Astrocyte of the spinal cord (primary cell): ENCODE data around the gene KCNK13.
"Not testable (repeated sequence)": the region's sequence is repeated elsewhere in the genome, so short reads cannot be mapped to it uniquely, and the experiment has no call there.

ENCODE experiments used
- DNase-seq: peaks from one replicate; pipeline ENCODE4 v3.0.0; 2011; ENCODE audit warnings: low read depth, low spot score
- H3K4me3 ChIP-seq: 2 replicates; pipeline ENCODE4 v1.5.1; 2011; ENCODE audit warnings: low read depth, mild to moderate bottlenecking, low read length, moderate library complexity
- CTCF ChIP-seq: IDR thresholded peaks from 2 replicates; pipeline ENCODE4 v1.5.1; 2012; ENCODE audit warnings: low read depth, mild to moderate bottlenecking, low read length, inconsistent platforms
- in situ Hi-C: cut with HindIII; loops from 2 replicates; pipeline ENCODE4 v1.10.0; 2017; ENCODE audit warnings: low sequenced_read_pairs

KCNK13 gene

DNA sequence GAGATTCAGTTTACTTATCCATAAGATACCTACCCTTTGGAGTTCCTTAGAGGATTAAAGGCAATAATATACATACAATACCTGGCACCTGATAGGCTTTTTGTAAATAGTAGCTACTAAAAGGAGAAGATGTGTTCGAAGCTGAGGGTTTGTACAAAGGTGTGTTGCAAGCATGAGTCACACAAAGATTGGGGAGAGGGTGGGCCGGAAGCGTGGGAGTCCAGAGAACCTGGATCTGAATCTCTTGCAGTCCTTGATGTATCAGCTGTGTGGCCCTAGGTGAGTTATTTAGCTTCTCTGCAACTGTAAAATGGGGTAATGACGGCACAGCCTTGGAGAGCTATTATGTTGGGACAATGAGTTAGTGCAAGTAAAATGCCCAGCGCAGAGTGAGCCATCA is 132.9 kb downstream of the KCNK13 start:
- in situ Hi-C loops = no loop called here
- no peak for DNase-seq
- TF ChIP-seq CTCF = no peak
- no peak overlapping the region for H3K4me3 ChIP-seq

GRCh38 chr14:90198541-90199060 is 136.8 kb downstream of the KCNK13 start:
- TF ChIP-seq CTCF = no peak

DNA sequence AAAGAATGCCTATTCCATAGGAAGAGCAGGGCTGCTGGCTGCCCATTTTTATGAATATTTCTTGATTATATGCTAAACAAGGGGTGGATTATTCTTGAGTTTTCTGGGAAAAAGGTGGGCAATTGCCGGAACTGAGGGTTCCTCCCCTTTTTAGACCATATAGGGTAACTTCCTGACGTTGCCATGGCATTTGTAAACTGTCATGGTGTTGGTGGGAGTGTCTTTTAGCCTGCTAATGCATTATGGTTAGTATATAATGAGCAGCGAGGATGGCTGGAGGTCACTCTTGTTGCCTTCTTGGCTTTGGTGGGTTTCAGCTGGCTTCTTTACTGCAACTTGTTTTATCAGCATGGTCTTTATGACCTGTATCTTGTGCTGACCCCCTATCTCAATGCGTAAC is 138.8 kb downstream of the KCNK13 start:
- H3K4me3 ChIP-seq, in situ Hi-C loops, DNase-seq: not testable (repeated sequence)

More at GRCh38 chr14:90198541-90199060, 136.8 kb downstream of the KCNK13 start:
- H3K4me3 ChIP-seq = no peak overlapping the region
- in situ Hi-C loops = no loop called here
- DNase-seq = no peak

GRCh38 chr14:90201344-90201743 is 139.6 kb downstream of the KCNK13 start:
- in situ Hi-C loops = no loop called here
- TF ChIP-seq CTCF = no peak
- no peak for DNase-seq
- H3K4me3 ChIP-seq = no peak overlapping the region

GRCh38 chr14:90204516-90204915 is 142.7 kb downstream of the KCNK13 start:
- DNase-seq = no peak
- no peak for TF ChIP-seq CTCF
- in situ Hi-C loops = no loop called here
- no peak overlapping the region for H3K4me3 ChIP-seq

GRCh38 chr14:90213099-90213748 is 151.4 kb downstream of the KCNK13 start:
- H3K4me3 ChIP-seq = no peak overlapping the region
- no peak for TF ChIP-seq CTCF
- in situ Hi-C loops = no loop called here
- no peak for DNase-seq

GRCh38 chr14:90228478-90228877 is 166.7 kb downstream of the KCNK13 start:
- no peak for DNase-seq
- in situ Hi-C loops = no loop called here
- H3K4me3 ChIP-seq = no peak overlapping the region
- TF ChIP-seq CTCF = no peak

- H3K4me3 ChIP-seq, DNase-seq, in situ Hi-C loops: not testable (repeated sequence)
Measured at GRCh38 chr14:90229942-90230341, 168.1 kb downstream of the KCNK13 start.
